ENCODE results near the gene NFYA. TPM values are rescaled to one million over a fixed set of nuclear protein-coding genes. Genes with fewer than 3 reads are reported as not detected.

Gene NFYA
- total and polyA plus RNA-seq, 8 donors = 5.4 to 14.1 (median 7.8) TPM

DNA sequence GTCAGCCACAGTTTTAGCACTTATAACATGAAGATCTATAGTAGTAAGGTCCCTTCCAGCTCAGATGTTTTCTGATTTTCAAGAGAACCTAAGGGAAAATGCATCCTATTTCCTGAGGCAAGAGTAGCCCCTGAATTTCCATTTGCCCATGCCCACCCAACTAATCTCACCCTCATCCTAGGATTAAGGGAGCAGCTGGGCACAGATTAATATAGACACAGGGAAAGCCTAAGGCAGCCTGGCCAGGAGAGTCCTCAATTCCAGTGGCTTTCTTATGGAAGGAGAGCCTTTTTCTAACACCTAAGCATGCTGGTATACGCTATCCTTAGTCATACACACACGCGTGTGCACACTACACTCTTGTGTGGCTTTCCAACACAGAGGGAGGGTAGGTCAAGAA lies 18.3 kb upstream of the NFYA start:
- intact Hi-C loops (cut with DNase I) = no loop called here
- peak overlapping the region in 2 of 4 donors; percentile 28 to 77 for H3K27ac ChIP-seq
- WGBS, 2 donors = 84 to 92% methylated on average over 3 of the region's 3 CpGs
- no peaks in the 10 kb centered on the region for H3K9me3 ChIP-seq
- no peak for FAIRE-seq
- no peaks in the 10 kb centered on the region for H3K36me3 ChIP-seq
- H3K27me3 ChIP-seq = no peaks in the 10 kb centered on the region
- H3K4me3 ChIP-seq = no peak overlapping the region
- H3K4me1 ChIP-seq = peaks cover 18 to 41% (median 34%) of the 10 kb centered on the region in 3 donors
- no peak for DNase-seq
- TF ChIP-seq, protein P1, sequence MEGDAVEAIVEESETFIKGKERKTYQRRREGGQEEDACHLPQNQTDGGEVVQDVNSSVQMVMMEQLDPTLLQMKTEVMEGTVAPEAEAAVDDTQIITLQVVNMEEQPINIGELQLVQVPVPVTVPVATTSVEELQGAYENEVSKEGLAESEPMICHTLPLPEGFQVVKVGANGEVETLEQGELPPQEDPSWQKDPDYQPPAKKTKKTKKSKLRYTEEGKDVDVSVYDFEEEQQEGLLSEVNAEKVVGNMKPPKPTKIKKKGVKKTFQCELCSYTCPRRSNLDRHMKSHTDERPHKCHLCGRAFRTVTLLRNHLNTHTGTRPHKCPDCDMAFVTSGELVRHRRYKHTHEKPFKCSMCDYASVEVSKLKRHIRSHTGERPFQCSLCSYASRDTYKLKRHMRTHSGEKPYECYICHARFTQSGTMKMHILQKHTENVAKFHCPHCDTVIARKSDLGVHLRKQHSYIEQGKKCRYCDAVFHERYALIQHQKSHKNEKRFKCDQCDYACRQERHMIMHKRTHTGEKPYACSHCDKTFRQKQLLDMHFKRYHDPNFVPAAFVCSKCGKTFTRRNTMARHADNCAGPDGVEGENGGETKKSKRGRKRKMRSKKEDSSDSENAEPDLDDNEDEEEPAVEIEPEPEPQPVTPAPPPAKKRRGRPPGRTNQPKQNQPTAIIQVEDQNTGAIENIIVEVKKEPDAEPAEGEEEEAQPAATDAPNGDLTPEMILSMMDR (IDR thresholded peaks at IDR 0.05) = no peak
- no peak for ATAC-seq

DNA sequence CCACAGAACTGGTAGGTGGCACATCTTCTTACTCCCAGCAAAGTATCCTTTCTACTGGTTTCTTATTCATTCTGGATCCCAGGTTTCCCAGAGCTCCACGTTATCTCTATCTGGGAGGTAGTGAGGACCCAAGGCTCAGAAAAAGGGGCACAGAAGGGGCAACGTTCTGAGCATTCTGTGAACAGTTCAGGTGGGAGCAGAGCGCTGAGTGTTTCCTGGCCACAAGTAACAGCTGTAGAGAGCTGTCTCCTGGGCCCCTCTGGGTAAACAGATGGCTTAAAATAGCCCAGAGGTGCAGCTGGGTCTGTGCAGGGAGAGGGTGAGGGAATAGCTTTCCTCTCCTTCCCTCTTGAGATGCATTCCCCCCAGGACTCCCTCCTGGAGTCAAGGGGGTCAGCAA lies 17.6 kb upstream of the NFYA start:
- Histone ChIP-seq H3K4me3 (no peak overlapping the region), H3K36me3 (no peaks in the 10 kb centered on the region), H3K9me3 (no peaks in the 10 kb centered on the region), H3K4me1 (peaks cover 18 to 41% (median 34%) of the 10 kb centered on the region in 3 donors), H3K27me3 (no peaks in the 10 kb centered on the region), H3K27ac (peak overlapping the region in 1 of 4 donors; percentile 28)
- no peak for DNase-seq
- 41 to 45% methylated on average over 3 of the region's 3 CpGs for WGBS, 2 donors
- intact Hi-C loops (cut with DNase I) = no loop called here
- peak in 2 of 4 donors; percentile 37 to 66 for ATAC-seq
- TF ChIP-seq, protein P1 (IDR thresholded peaks at IDR 0.05) = no peak
- no peak for FAIRE-seq

DNA sequence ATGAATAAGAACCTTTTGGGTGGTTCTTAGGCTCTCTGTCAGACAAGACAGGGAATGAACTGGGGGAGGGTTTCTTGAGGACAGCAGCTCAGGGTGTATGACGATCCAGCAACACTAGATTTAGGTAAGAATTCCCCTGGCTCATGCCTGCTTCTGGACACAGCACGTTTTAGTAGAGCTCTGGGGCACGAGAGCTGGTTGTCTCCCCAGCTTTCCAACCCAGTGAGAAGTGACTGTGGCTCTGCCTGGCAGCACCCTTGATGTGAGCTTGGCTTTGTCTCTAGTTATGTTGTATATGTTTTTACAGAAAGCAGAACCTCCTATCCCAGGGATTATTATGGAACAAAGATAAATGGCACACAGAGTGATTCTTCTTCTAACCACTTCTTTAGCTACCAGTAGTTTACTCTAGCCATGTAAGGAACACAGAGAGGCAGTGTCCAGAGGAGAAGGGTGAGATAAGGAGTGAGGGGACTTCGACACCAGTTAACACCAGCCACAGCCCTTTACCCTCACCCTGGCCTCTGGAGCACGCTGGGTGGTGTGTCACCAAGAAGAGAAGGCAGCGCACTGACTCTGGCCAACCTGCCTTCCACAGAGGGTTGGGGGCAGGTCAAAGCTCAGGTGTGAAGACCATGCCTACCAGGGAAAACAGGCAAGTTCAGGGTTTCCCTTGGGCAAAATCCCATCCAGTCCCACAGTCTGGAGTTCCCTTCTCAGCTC lies 15.8 kb upstream of the NFYA start:
- FAIRE-seq = no peak
- no peaks in the 10 kb centered on the region for H3K27me3 ChIP-seq
- H3K9me3 ChIP-seq = no peaks in the 10 kb centered on the region
- H3K4me3 ChIP-seq = no peak overlapping the region
- H3K36me3 ChIP-seq = no peaks in the 10 kb centered on the region
- TF ChIP-seq, protein P1 (IDR thresholded peaks at IDR 0.05) = no peak
- ATAC-seq = no peak
- intact Hi-C loops (cut with DNase I) = no loop called here
- peak overlapping the region in 3 of 4 donors; percentile 16 to 68 (median 56) for H3K27ac ChIP-seq
- DNase-seq = no peak
- 73 to 78% methylated on average over 6 of the region's 6 CpGs for WGBS, 2 donors
- H3K4me1 ChIP-seq = peaks cover 32 to 46% (median 45%) of the 10 kb centered on the region in 3 donors

DNA sequence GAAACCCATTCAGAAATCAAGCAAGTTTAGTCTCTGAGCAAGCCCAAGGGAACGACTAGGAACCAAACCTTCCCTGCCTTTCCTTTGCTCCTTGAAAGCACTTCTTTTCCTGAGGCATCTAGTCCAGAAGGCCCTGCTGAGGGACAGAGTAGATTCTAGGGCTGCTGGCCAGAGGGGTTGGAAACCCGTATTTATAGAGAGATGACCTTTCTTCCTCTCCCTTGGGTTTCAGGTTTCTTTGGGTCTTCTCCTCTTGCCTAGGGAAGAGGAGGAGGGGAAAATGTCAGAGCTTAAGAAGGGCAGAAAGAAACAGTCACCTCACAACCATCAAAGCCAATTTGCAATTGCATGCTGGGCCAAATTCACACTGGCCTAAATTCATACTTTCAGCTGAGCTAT lies 14.0 kb upstream of the NFYA start:
- H3K4me1 ChIP-seq = peaks cover 33 to 46% (median 45%) of the 10 kb centered on the region in 3 donors
- ATAC-seq (no peak), DNase-seq (no peak), FAIRE-seq (no peak)
- no peaks in the 10 kb centered on the region for H3K9me3 ChIP-seq
- H3K27ac ChIP-seq = peak overlapping the region in 2 of 4 donors; percentile 39 to 64
- TF ChIP-seq, protein P1 (IDR thresholded peaks at IDR 0.05) = no peak
- 55 to 61% methylated on average over 2 of the region's 2 CpGs for WGBS, 2 donors
- H3K36me3 ChIP-seq = no peaks in the 10 kb centered on the region
- intact Hi-C loops (cut with DNase I) = no loop called here
- H3K4me3 ChIP-seq = no peak overlapping the region
- H3K27me3 ChIP-seq = no peaks in the 10 kb centered on the region

DNA sequence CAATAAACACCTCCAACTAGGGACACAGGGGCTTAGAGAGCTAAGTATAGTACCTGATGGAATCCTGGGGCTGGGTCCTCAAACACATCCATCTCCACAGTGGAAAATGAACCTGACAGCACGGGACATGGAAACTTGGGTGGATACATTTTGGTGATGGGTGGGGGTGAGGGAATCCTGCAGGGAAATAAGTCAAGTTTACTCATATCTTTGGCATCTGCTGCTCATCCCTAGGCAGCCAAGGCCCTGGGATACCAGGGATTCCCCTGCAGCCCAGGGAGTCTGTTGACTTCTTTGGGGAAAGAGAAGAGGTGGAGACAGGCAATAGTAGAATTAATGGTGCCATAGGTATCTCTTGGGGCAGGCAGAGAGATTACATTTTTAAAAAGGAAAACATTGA lies 13.2 kb upstream of the NFYA start:
- no peaks in the 10 kb centered on the region for H3K9me3 ChIP-seq
- DNase-seq (no peak), FAIRE-seq (no peak), ATAC-seq (no peak)
- no peaks in the 10 kb centered on the region for H3K36me3 ChIP-seq
- no peaks in the 10 kb centered on the region for H3K27me3 ChIP-seq
- 92 to 95% methylated on average over 1 of the region's 1 CpG for WGBS, 2 donors
- H3K4me1 ChIP-seq = peaks cover 38 to 49% (median 45%) of the 10 kb centered on the region in 3 donors
- intact Hi-C loops (cut with DNase I) = no loop called here
- H3K4me3 ChIP-seq = no peak overlapping the region
- no peak overlapping the region for H3K27ac ChIP-seq
- TF ChIP-seq, protein P1 (IDR thresholded peaks at IDR 0.05) = no peak
